SK-N-SH treated with all-trans-retinoic acid at 6 μM for 48 hours (cell line): ENCODE data around the gene DLG2.

ENCODE experiments used
- BACH2 ChIP-seq: fragments of 250-450 bp; sonication (Bioruptor Pico); IDR thresholded peaks from 2 replicates; pipeline ENCODE4 v1.9.0; 2021; ENCODE audit warnings: mild to moderate bottlenecking, borderline replicate concordance
- ZNF565 ChIP-seq: fragments of 450-650 bp; formaldehyde crosslinking; conservative IDR thresholded peaks from 2 replicates; pipeline ENCODE4 v1.5.0; 2020; ENCODE audit warnings: low read depth, mild to moderate bottlenecking, moderate library complexity

DNA sequence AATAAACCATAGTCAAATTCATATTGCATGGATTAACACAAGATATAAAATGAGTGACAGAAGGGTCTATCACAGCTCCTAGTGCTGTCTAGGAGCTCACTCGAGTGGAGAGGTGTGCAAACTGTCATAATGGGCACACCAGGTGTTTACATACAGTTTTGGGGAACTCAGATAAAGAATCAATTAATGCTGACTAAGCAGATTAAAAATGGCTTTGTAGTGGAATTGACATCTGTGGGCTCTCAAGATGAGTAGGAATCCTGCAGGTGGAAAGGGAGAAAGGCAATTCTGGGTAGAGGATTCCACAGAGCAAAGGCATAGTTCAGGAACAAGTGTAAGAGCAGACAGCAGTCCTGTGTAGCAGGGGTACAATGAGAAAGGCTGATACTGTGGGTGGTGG, 1844.8 kb downstream of the DLG2 start:
- TF ChIP-seq BACH2 (CRISPR knock-in tag) (no peak), ZNF565 (no peak)
